ENCODE measurements around the gene MCIDAS.

Gene MCIDAS

GRCh38 chr5:55220433-55221185 is 6.5 kb downstream of the MCIDAS start:
- H3K27ac ChIP-seq (ENCODE audit: low read length), result no peak overlapping the region
- DNase-seq (no peak), ATAC-seq (ENCODE audit: insufficient read depth, low read depth) (no peak)
- H2AFZ ChIP-seq (ENCODE audit: low read depth, low read length), result no peak overlapping the region
- no peaks in the 10 kb centered on the region for H4K20me1 ChIP-seq (ENCODE audit: insufficient read depth, low read length)
- no peaks in the 10 kb centered on the region for H3K9me3 ChIP-seq (ENCODE audit: insufficient read depth, low read length, severe bottlenecking)
- H3K27me3 ChIP-seq (ENCODE audit: insufficient read depth, low read length, poor library complexity), result peaks cover 2% of the 10 kb centered on the region
- no peak overlapping the region for H3K4me2 ChIP-seq (ENCODE audit: insufficient read depth, low read length)
- TF ChIP-seq EZH2 (IDR thresholded peaks at IDR 0.05; ENCODE audit: borderline replicate concordance, low read depth, low read length, severe bottlenecking), result no peak
- H3K4me1 ChIP-seq (ENCODE audit: insufficient read depth, low read length), result no peaks in the 10 kb centered on the region
- H3K79me2 ChIP-seq (ENCODE audit: insufficient read depth, low read length), result no peaks in the 10 kb centered on the region
- H3K9ac ChIP-seq (ENCODE audit: low read depth, low read length), result no peak overlapping the region
- H3K4me3 ChIP-seq (ENCODE audit: low read depth in 1 of 2, low read length in 2 of 2), result no peak overlapping the region
- H3K36me3 ChIP-seq (ENCODE audit: insufficient read depth, low read length), result no peaks in the 10 kb centered on the region

GRCh38 chr5:55219770-55220169 is 7.3 kb downstream of the MCIDAS start:
- Histone ChIP-seq H3K9ac (ENCODE audit: low read depth, low read length) (no peak overlapping the region), H3K79me2 (ENCODE audit: insufficient read depth, low read length) (no peaks in the 10 kb centered on the region), H3K36me3 (ENCODE audit: insufficient read depth, low read length) (no peaks in the 10 kb centered on the region), H3K4me2 (ENCODE audit: insufficient read depth, low read length) (no peak overlapping the region), H3K27ac (ENCODE audit: low read length) (no peak overlapping the region), H3K4me3 (ENCODE audit: low read depth in 1 of 2, low read length in 2 of 2) (no peak overlapping the region), H3K27me3 (ENCODE audit: insufficient read depth, low read length, poor library complexity) (no peaks in the 10 kb centered on the region), H2AFZ (ENCODE audit: low read depth, low read length) (no peak overlapping the region), H3K9me3 (ENCODE audit: insufficient read depth, low read length, severe bottlenecking) (no peaks in the 10 kb centered on the region), H3K4me1 (ENCODE audit: insufficient read depth, low read length) (no peaks in the 10 kb centered on the region), H4K20me1 (ENCODE audit: insufficient read depth, low read length) (no peaks in the 10 kb centered on the region)
- TF ChIP-seq, protein P1, sequence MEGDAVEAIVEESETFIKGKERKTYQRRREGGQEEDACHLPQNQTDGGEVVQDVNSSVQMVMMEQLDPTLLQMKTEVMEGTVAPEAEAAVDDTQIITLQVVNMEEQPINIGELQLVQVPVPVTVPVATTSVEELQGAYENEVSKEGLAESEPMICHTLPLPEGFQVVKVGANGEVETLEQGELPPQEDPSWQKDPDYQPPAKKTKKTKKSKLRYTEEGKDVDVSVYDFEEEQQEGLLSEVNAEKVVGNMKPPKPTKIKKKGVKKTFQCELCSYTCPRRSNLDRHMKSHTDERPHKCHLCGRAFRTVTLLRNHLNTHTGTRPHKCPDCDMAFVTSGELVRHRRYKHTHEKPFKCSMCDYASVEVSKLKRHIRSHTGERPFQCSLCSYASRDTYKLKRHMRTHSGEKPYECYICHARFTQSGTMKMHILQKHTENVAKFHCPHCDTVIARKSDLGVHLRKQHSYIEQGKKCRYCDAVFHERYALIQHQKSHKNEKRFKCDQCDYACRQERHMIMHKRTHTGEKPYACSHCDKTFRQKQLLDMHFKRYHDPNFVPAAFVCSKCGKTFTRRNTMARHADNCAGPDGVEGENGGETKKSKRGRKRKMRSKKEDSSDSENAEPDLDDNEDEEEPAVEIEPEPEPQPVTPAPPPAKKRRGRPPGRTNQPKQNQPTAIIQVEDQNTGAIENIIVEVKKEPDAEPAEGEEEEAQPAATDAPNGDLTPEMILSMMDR (IDR thresholded peaks at IDR 0.05; ENCODE audit: borderline replicate concordance, extremely low read depth, low read length, poor library complexity, severe bottlenecking), result no peak
- TF ChIP-seq EZH2 (IDR thresholded peaks at IDR 0.05; ENCODE audit: borderline replicate concordance, low read depth, low read length, severe bottlenecking), result no peak
- DNase-seq (no peak), ATAC-seq (ENCODE audit: insufficient read depth, low read depth) (no peak)

DNA sequence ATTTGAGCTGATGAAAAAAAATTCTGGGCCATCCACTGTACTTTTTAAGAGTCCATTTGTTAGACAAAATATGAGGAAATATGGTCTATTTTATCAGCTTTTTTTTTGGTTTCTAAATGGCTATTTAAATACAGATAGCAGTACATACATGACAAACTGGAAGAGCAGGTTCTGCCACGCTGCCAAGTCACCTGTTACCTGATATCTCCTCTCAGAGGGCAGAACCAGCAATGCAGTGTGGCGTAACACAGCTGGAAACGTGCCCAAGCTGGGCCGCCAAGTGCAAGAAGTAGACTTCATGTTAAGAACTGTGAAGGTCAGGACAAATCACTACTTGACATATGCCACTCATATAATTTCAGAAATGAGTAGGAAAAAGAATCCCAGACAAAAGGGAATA is 8.1 kb downstream of the MCIDAS start:
- Histone ChIP-seq H3K9me3 (ENCODE audit: insufficient read depth, low read length, severe bottlenecking) (no peaks in the 10 kb centered on the region), H3K27me3 (ENCODE audit: insufficient read depth, low read length, poor library complexity) (no peaks in the 10 kb centered on the region), H2AFZ (ENCODE audit: low read depth, low read length) (no peak overlapping the region), H3K9ac (ENCODE audit: low read depth, low read length) (no peak overlapping the region), H3K79me2 (ENCODE audit: insufficient read depth, low read length) (no peaks in the 10 kb centered on the region), H3K4me1 (ENCODE audit: insufficient read depth, low read length) (no peaks in the 10 kb centered on the region), H3K36me3 (ENCODE audit: insufficient read depth, low read length) (no peaks in the 10 kb centered on the region), H3K4me2 (ENCODE audit: insufficient read depth, low read length) (no peak overlapping the region), H3K4me3 (ENCODE audit: low read depth in 1 of 2, low read length in 2 of 2) (no peak overlapping the region), H4K20me1 (ENCODE audit: insufficient read depth, low read length) (no peaks in the 10 kb centered on the region), H3K27ac (ENCODE audit: low read length) (no peak overlapping the region)
- ATAC-seq (ENCODE audit: insufficient read depth, low read depth) (no peak), DNase-seq (no peak)
- TF ChIP-seq, protein P1 (IDR thresholded peaks at IDR 0.05; ENCODE audit: borderline replicate concordance, extremely low read depth, low read length, poor library complexity, severe bottlenecking), result no peak
- TF ChIP-seq EZH2 (IDR thresholded peaks at IDR 0.05; ENCODE audit: borderline replicate concordance, low read depth, low read length, severe bottlenecking), result no peak

- no peak for DNase-seq
- H3K4me3 ChIP-seq (ENCODE audit: low read depth in 1 of 2, low read length in 2 of 2), result no peak overlapping the region
- ATAC-seq (ENCODE audit: insufficient read depth, low read depth), result no peak
- TF ChIP-seq, protein P1 (IDR thresholded peaks at IDR 0.05; ENCODE audit: borderline replicate concordance, extremely low read depth, low read length, poor library complexity, severe bottlenecking), result no peak
- TF ChIP-seq EZH2 (IDR thresholded peaks at IDR 0.05; ENCODE audit: borderline replicate concordance, low read depth, low read length, severe bottlenecking), result no peak
- H3K4me2 ChIP-seq (ENCODE audit: insufficient read depth, low read length), result no peak overlapping the region
- H3K4me1 ChIP-seq (ENCODE audit: insufficient read depth, low read length), result no peaks in the 10 kb centered on the region
- H3K9ac ChIP-seq (ENCODE audit: low read depth, low read length), result no peak overlapping the region
- H3K9me3 ChIP-seq (ENCODE audit: insufficient read depth, low read length, severe bottlenecking), result no peaks in the 10 kb centered on the region
- no peaks in the 10 kb centered on the region for H3K36me3 ChIP-seq (ENCODE audit: insufficient read depth, low read length)
- H2AFZ ChIP-seq (ENCODE audit: low read depth, low read length), result no peak overlapping the region
- H3K79me2 ChIP-seq (ENCODE audit: insufficient read depth, low read length), result no peaks in the 10 kb centered on the region
- H3K27ac ChIP-seq (ENCODE audit: low read length), result no peak overlapping the region
- no peaks in the 10 kb centered on the region for H3K27me3 ChIP-seq (ENCODE audit: insufficient read depth, low read length, poor library complexity)
- no peaks in the 10 kb centered on the region for H4K20me1 ChIP-seq (ENCODE audit: insufficient read depth, low read length)
Measured at GRCh38 chr5:55211184-55211874, 15.8 kb downstream of the MCIDAS start.

All from DND-41 (cell line).